NCI-H2227 (cell line): ENCODE results near the gene ZNF3.

ENCODE experiments used
- DNase-seq: peaks from one replicate; lab custom pipeline; 2025; ENCODE audit not compliant: unreplicated experiment; lab: John Stamatoyannopoulos, UW

The ZNF3 gene

GRCh38 chr7:100057006-100057405 lies 24.5 kb downstream of the ZNF3 start:
- DNase-seq: no peak

GRCh38 chr7:100053215-100053614 lies 28.3 kb downstream of the ZNF3 start:
- DNase-seq: peak; percentile 81

- DNase-seq: no peak
Measured at GRCh38 chr7:100051611-100052010, 29.9 kb downstream of the ZNF3 start.

- peak; percentile 95 for DNase-seq
Measured at GRCh38 chr7:100049441-100050291, 31.9 kb downstream of the ZNF3 start, which contains the start of gene ZSCAN21. Gene ZSCAN21, plus strand, starts transcription at chr7:100049774. Its CDS starts 7,233 bp downstream, at chr7:100057007.

GRCh38 chr7:100048680-100049079 lies 32.8 kb downstream of the ZNF3 start:
- no peak for DNase-seq

- no peak for DNase-seq
Measured at GRCh38 chr7:100044718-100045117, 36.8 kb downstream of the ZNF3 start.

- no peak for DNase-seq
Measured at GRCh38 chr7:100040575-100040974, 40.9 kb downstream of the ZNF3 start.

GRCh38 chr7:100038326-100038725 lies 43.2 kb downstream of the ZNF3 start:
- DNase-seq: no peak

- DNase-seq: no peak
Measured at GRCh38 chr7:100035876-100036275, 45.6 kb downstream of the ZNF3 start.

- DNase-seq: no peak
Measured at GRCh38 chr7:100034871-100035510, 46.5 kb downstream of the ZNF3 start.

GRCh38 chr7:100033526-100033925 lies 48.0 kb downstream of the ZNF3 start:
- no peak for DNase-seq

- no peak for DNase-seq
Measured at GRCh38 chr7:100029596-100029995, 51.9 kb downstream of the ZNF3 start.

GRCh38 chr7:100027197-100027596 lies 54.3 kb downstream of the ZNF3 start:
- DNase-seq: no peak

GRCh38 chr7:100024020-100024619 lies 57.4 kb downstream of the ZNF3 start:
- no peak for DNase-seq

GRCh38 chr7:100023526-100023925 lies 58.0 kb downstream of the ZNF3 start:
- DNase-seq: no peak

- DNase-seq: no peak
Measured at GRCh38 chr7:100022621-100023020, 58.9 kb downstream of the ZNF3 start.

- DNase-seq: no peak
Measured at GRCh38 chr7:100021297-100021696, 60.2 kb downstream of the ZNF3 start.
